H1 (cell line): Measurements from ENCODE around the gene SRMS. TPM values are rescaled to one million over a fixed set of nuclear protein-coding genes. Genes with fewer than 3 reads are reported as not detected.

Source experiments
- CTCF ChIA-PET: fragments of 300-600 bp; sonication (Branson Sonifier 250); formaldehyde crosslinking; loops from one replicate; lab custom pipeline; 2021; ENCODE audit not compliant: partially characterized antibody; lab: Charles Lee
- POLR2A ChIA-PET: fragments of 300-600 bp; sonication (Branson Sonifier 250); formaldehyde crosslinking; loops from one replicate; lab custom pipeline; 2021; ENCODE audit warnings: inconsistent platforms; ENCODE audit not compliant: partially characterized antibody; lab: Charles Lee
- DNase-seq, 2 experiments: peaks; one replicate each; pipeline versions ENCODE4 v3.0.0 to v3.0.0-alpha.2; 2010 to 2022; ENCODE audit warnings: low spot score in 2 of 2, low read depth in 1 of 2, mixed read lengths in 1 of 2
- FAIRE-seq: peaks from 2 replicates; lab custom pipeline; 2011; peaks lifted over from hg19 to GRCh38; lab: Jason Lieb, UNC
- H2AFZ ChIP-seq: 2 replicates; pipeline ENCODE4 v1.8.1; 2012; ENCODE audit warnings: low read length, inconsistent platforms
- H2AK5ac ChIP-seq: 2 replicates; pipeline ENCODE4 v1.6.1; 2013; ENCODE audit warnings: low read depth, low read length
- H2BK120ac ChIP-seq: replicated peaks from 2 replicates; pipeline ENCODE3; 2013; ENCODE audit warnings: low read depth, low read length, inconsistent platforms
- H2BK12ac ChIP-seq: 2 replicates; pipeline ENCODE4 v1.6.1; 2013; ENCODE audit warnings: low read depth, low read length
- H2BK15ac ChIP-seq: 2 replicates; pipeline ENCODE4 v1.6.1; 2013; ENCODE audit warnings: low read length
- H2BK20ac ChIP-seq: 2 replicates; pipeline ENCODE4 v1.6.1; 2013; ENCODE audit warnings: low read length
- H2BK5ac ChIP-seq: 2 replicates; pipeline ENCODE4 v1.6.1; 2013; ENCODE audit warnings: low read depth, low read length
- H3K14ac ChIP-seq: 2 replicates; pipeline ENCODE4 v1.6.1; 2013; ENCODE audit warnings: inconsistent platforms; ENCODE audit not compliant: insufficient read length
- H3K18ac ChIP-seq: 2 replicates; pipeline ENCODE4 v1.6.1; 2013; ENCODE audit warnings: low read length; ENCODE audit errors: extremely low read depth
- H3K23ac ChIP-seq: 2 replicates; pipeline ENCODE4 v1.6.1; 2013; ENCODE audit warnings: inconsistent platforms; ENCODE audit not compliant: insufficient read length
- H3K23me2 ChIP-seq: 2 replicates; pipeline ENCODE4 v1.6.1; 2013; ENCODE audit warnings: low read depth, low read length
- H3K27ac ChIP-seq: 2 replicates; pipeline ENCODE4 v1.6.1; 2011; ENCODE audit warnings: low read depth, low read length, inconsistent platforms
- H3K27me3 ChIP-seq, 4 experiments: replicated peaks in 1 of 4; 1 replicate in 1 of 4; 2 replicates in 3 of 4; pipeline versions ENCODE4 v1.6.1 to v1.8.1; 2011 to 2013; ENCODE audit warnings: low read length in 3 of 4, mild to moderate bottlenecking in 3 of 4, inconsistent platforms in 2 of 4, mixed read lengths in 2 of 4, moderate library complexity in 1 of 4; ENCODE audit not compliant: control insufficient read depth in 3 of 4, insufficient read depth in 3 of 4; ENCODE audit errors: extremely low read depth in 1 of 4
- H3K36me3 ChIP-seq, 4 experiments: 2 replicates each; pipeline versions ENCODE4 v1.6.1 to v1.8.1; 2011 to 2013; ENCODE audit warnings: mild to moderate bottlenecking in 4 of 4, low read length in 3 of 4, moderate library complexity in 2 of 4, control low read depth in 1 of 4, inconsistent platforms in 1 of 4; ENCODE audit not compliant: insufficient read depth in 4 of 4, control insufficient read depth in 2 of 4
- H3K4ac ChIP-seq: replicated peaks from 2 replicates; pipeline ENCODE3; 2013; ENCODE audit warnings: low read length, low read depth, mixed read lengths, inconsistent platforms; ENCODE audit not compliant: insufficient read length
- H3K4me1 ChIP-seq, 4 experiments: replicated peaks in 1 of 4; 1 replicate in 1 of 4; 2 replicates in 3 of 4; pipeline versions ENCODE4 v1.6.1 to v1.8.1; 2011 to 2013; ENCODE audit warnings: low read length in 3 of 4, inconsistent platforms in 2 of 4, mixed read lengths in 1 of 4; ENCODE audit not compliant: insufficient read depth in 4 of 4, control insufficient read depth in 3 of 4
- H3K4me2 ChIP-seq, 2 experiments: 2 replicates each; pipeline versions ENCODE4 v1.6.1 to v1.8.1; 2011 to 2013; ENCODE audit warnings: low read depth in 2 of 2, low read length in 2 of 2, control low read depth in 1 of 2, inconsistent platforms in 1 of 2, mild to moderate bottlenecking in 1 of 2; ENCODE audit not compliant: insufficient read depth in 1 of 2
- H3K4me3 ChIP-seq, 4 experiments: fragments of 200-600, 300-600 bp in 1 of 4; sonication (generic), shearing (Covaris generic), sonication (Bioruptor Twin) in 1 of 4; 2 replicates each; pipeline versions ENCODE4 v1.5.1 to v1.8.1; 2011 to 2016; ENCODE audit warnings: low read length in 4 of 4, low read depth in 3 of 4, control low read depth in 2 of 4, inconsistent platforms in 2 of 4, mild to moderate bottlenecking in 2 of 4, mixed read lengths in 1 of 4, moderate library complexity in 1 of 4; ENCODE audit not compliant: insufficient read depth in 2 of 4; ENCODE audit errors: extremely low read depth in 1 of 4
- H3K56ac ChIP-seq: replicated peaks from 2 replicates; pipeline ENCODE3; 2013; ENCODE audit warnings: low read depth, mild to moderate bottlenecking, mixed read lengths, low read length, inconsistent platforms; ENCODE audit not compliant: insufficient read length
- H3K79me1 ChIP-seq: 2 replicates; pipeline ENCODE4 v1.6.1; 2013; ENCODE audit warnings: low read depth, low read length, control low read depth
- H3K79me2 ChIP-seq, 2 experiments: 2 replicates each; pipeline versions ENCODE4 v1.6.1 to v1.8.1; 2012 to 2013; ENCODE audit warnings: low read length in 2 of 2, mild to moderate bottlenecking in 2 of 2, inconsistent platforms in 1 of 2; ENCODE audit not compliant: insufficient read depth in 2 of 2, control insufficient read depth in 1 of 2
- H3K9ac ChIP-seq, 4 experiments: replicated peaks in 1 of 4; 1 replicate in 1 of 4; 2 replicates in 3 of 4; pipeline versions ENCODE4 v1.6.1 to v1.8.1; 2011 to 2013; ENCODE audit warnings: low read depth in 3 of 4, low read length in 3 of 4, control low read depth in 2 of 4, mild to moderate bottlenecking in 2 of 4, moderate library complexity in 2 of 4, inconsistent platforms in 1 of 4; ENCODE audit errors: extremely low read depth in 1 of 4
- H3K9me3 ChIP-seq, 2 experiments: 2 replicates each; pipeline versions ENCODE4 v1.6.1 to v1.8.1; 2012 to 2013; ENCODE audit warnings: mild to moderate bottlenecking in 2 of 2, moderate library complexity in 2 of 2, control low read depth in 1 of 2, inconsistent platforms in 1 of 2, low read depth in 1 of 2, low read length in 1 of 2, mixed read lengths in 1 of 2; ENCODE audit not compliant: insufficient read depth in 2 of 2
- H4K20me1 ChIP-seq, 2 experiments: replicated peaks in 1 of 2; 2 replicates each; pipeline versions ENCODE3 to v1.8.1; 2011 to 2013; ENCODE audit warnings: inconsistent platforms in 2 of 2, low read length in 2 of 2, mild to moderate bottlenecking in 1 of 2; ENCODE audit not compliant: insufficient read depth in 2 of 2, control insufficient read depth in 1 of 2
- H4K5ac ChIP-seq: 2 replicates; pipeline ENCODE4 v1.6.1; 2013; ENCODE audit warnings: low read length, low read depth, mixed read lengths, inconsistent platforms; ENCODE audit not compliant: insufficient read length
- H4K8ac ChIP-seq: 2 replicates; pipeline ENCODE4 v1.8.0; 2013; ENCODE audit warnings: mild to moderate bottlenecking, moderate library complexity, low read length, inconsistent platforms; ENCODE audit not compliant: insufficient read depth; ENCODE audit errors: extremely low read depth
- H4K91ac ChIP-seq: replicated peaks from 2 replicates; pipeline ENCODE3; 2013; ENCODE audit warnings: low read length, mixed read lengths, inconsistent platforms; ENCODE audit not compliant: insufficient read length
- BCL11A ChIP-seq, 2 experiments: IDR thresholded peaks; one replicate each; pipeline ENCODE4 v1.6.1; 2011; ENCODE audit warnings: low read depth in 2 of 2, low read length in 2 of 2, mild to moderate bottlenecking in 2 of 2
- EGR1 ChIP-seq: IDR thresholded peaks from 2 replicates; pipeline ENCODE4 v1.6.1; 2011; ENCODE audit warnings: low read depth, low read length, borderline replicate concordance
- EZH2 ChIP-seq: fragments of 200-600 bp; sonication (generic); IDR thresholded peaks from 2 replicates; pipeline ENCODE4 v1.7.1; 2012; ENCODE audit warnings: low read depth, mild to moderate bottlenecking, moderate library complexity, low read length, inconsistent platforms; ENCODE audit not compliant: severe bottlenecking
- NRF1 ChIP-seq: IDR thresholded peaks from 2 replicates; pipeline ENCODE4 v1.6.1; 2011; ENCODE audit warnings: mild to moderate bottlenecking, low read depth, low read length, improper control_type of control experiment
- POU5F1 ChIP-seq: IDR thresholded peaks from 2 replicates; pipeline ENCODE4 v1.6.1; 2011; ENCODE audit warnings: low read depth, mild to moderate bottlenecking, low read length, moderate library complexity
- SAP30 ChIP-seq: fragments of 300-600 bp; sonication (generic); IDR thresholded peaks from 2 replicates; pipeline ENCODE4 v1.7.1; 2012; ENCODE audit warnings: low read length, moderate library complexity, mild to moderate bottlenecking, inconsistent platforms; ENCODE audit not compliant: insufficient read depth, insufficient replicate concordance
- SIRT6 ChIP-seq: IDR thresholded peaks from one replicate; pipeline ENCODE4 v1.7.1; 2012; ENCODE audit warnings: low read length, inconsistent platforms
- SUZ12 ChIP-seq: fragments of 200-600 bp; sonication (generic); IDR thresholded peaks from 2 replicates; pipeline ENCODE4 v1.6.1; 2012; ENCODE audit warnings: mild to moderate bottlenecking, inconsistent platforms, low read length, moderate library complexity, mixed read lengths
- TAF1 ChIP-seq: IDR thresholded peaks from 2 replicates; pipeline ENCODE4 v1.6.1; 2011; ENCODE audit warnings: mild to moderate bottlenecking, low read depth, low read length
- WGBS, 2 experiments: shearing (Covaris generic) in 1 of 2; methylation state at CpG; one replicate each; pipeline versions ENCODE4 v1.1.6 to v1.1.7; 2013 to 2015; ENCODE audit warnings: low lambda C conversion rate in 2 of 2, mixed read lengths in 2 of 2, inconsistent platforms in 1 of 2, low coverage in 1 of 2, missing lambda C conversion rate in 1 of 2; ENCODE audit not compliant: insufficient replicate concordance in 2 of 2, insufficient coverage in 1 of 2, insufficient read length in 1 of 2; ENCODE audit errors: extremely low coverage in 1 of 2, missing lambda C conversion rate in 1 of 2; 5-methylcytosine and 5-hydroxymethylcytosine counted together
- polyA plus RNA-seq, 7 experiments: library from polyadenylated mRNA; depleted of rRNA in 3 of 7; stranded (reverse) in 5 of 7; unstranded in 2 of 7; fragments of >200 nt in 5 of 7; fragments of 200-250 nt in 2 of 7; gene quantifications; 1 replicate in 5 of 7; 2 replicates in 1 of 7; 4 replicates in 1 of 7; pipeline versions ENCODE4 v1.2.1 to v1.2.3, GENCODE V29; 2011 to 2013; ENCODE audit warnings: missing spikeins in 2 of 7, mixed read lengths in 2 of 7
- total RNA-seq: library from RNA; stranded (reverse); fragmentation: NEBNext Ultra II Directional; extraction: Animal tissue kit (Norgen Biotek cat#: 25700); gene quantifications from 2 replicates; pipeline ENCODE4 v1.2.1, GENCODE V29; 2021
- TF ChIP-seq, protein P1 (sequence below): IDR thresholded peaks from 2 replicates; pipeline ENCODE4 v1.6.1; 2012; ENCODE audit warnings: inconsistent platforms
- TF ChIP-seq, protein P2 (sequence below), 3 experiments: IDR thresholded peaks; 1 replicate in 2 of 3; 2 replicates in 1 of 3; pipeline versions ENCODE4 v1.5.1 to v1.6.1; 2011; ENCODE audit warnings: low read length in 3 of 3, mild to moderate bottlenecking in 3 of 3, inconsistent platforms in 2 of 3, low read depth in 1 of 3, moderate library complexity in 1 of 3; ENCODE audit not compliant: insufficient read depth in 1 of 3; ENCODE audit errors: control extremely low read depth in 1 of 3

Gene SRMS
- total and polyA plus RNA-seq, 2 of the 8 experiments (the other 6 are each of a cell fraction or from before 2014, with no cell fraction given), result 0.39 to 0.76 TPM

DNA sequence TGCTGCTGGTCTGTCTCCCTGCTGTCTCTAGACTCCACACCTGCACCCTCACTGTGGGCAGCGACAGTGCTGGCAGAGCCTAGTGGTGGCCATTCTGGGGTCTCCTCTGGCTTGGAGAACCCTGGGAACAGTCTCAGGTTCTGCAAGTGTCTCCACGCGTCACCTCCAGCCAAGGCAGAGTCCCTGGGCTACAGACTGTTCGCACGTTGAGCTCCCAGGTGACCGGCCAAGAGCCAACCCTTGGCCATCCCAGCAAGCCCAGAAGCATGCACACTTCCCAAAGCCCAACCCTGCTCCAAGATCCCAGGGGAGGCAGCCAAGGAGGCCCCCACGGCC lies 53.5 kb downstream of the SRMS start:
- CTCF ChIA-PET, result interaction anchor here (0.6 to 1.5 kb wide), 5 partner anchors 45 to 323 kb away, joined by 3 to 6 read pairs (median 3); no protein-coding TSS in a partner anchor
- FAIRE-seq (no peak), DNase-seq (no peak)
- Histone ChIP-seq H2AK5ac (no peak overlapping the region), H3K9ac (no peak overlapping the region), H3K79me2 (no peaks in the 10 kb centered on the region), H3K4me1 (peaks cover 0 to 18% (median 9%) of the 10 kb centered on the region in 4 experiments; a peak in 6 of 7 replicates), H4K8ac (no peak overlapping the region), H3K23me2 (peaks cover 18% of the 10 kb centered on the region; the same call in 1 of the 2 replicates), H4K20me1 (peaks cover 0 to 10% of the 10 kb centered on the region in 2 experiments), H2BK15ac (no peak overlapping the region), H3K27ac (no peak overlapping the region), H3K27me3 (peaks cover 3 to 32% (median 31%) of the 10 kb centered on the region in 4 experiments), H3K14ac (no peak overlapping the region), H3K9me3 (no peaks in the 10 kb centered on the region), H3K23ac (no peak overlapping the region), H2AFZ (no peak overlapping the region), H3K4me3 (no peak overlapping the region), H3K79me1 (no peaks in the 10 kb centered on the region), H3K56ac (no peak overlapping the region), H2BK12ac (no peak overlapping the region), H3K4me2 (no peak overlapping the region), H3K18ac (no peak overlapping the region), H2BK5ac (no peak overlapping the region), H2BK20ac (no peak overlapping the region), H4K5ac (no peak overlapping the region), H4K91ac (no peak overlapping the region), H3K4ac (no peak overlapping the region), H3K36me3 (peaks cover 0 to 8% (median 1%) of the 10 kb centered on the region in 4 experiments; a peak in 5 of 8 replicates), H2BK120ac (no peak overlapping the region)
- POLR2A ChIA-PET, result interaction anchor here (1.0 to 2.2 kb wide), 2 partner anchors 27 to 29 kb away, joined by 4 to 6 read pairs; partner anchors contain the start of gene PPDPF
- WGBS, 2 experiments, result 92% methylated on average over 7 of the region's 7 CpGs; no CpG with 5 or more reads in 1 of the 2 experiments
- no peak for TF ChIP-seq TAF1
- no peak for TF ChIP-seq SAP30
- TF ChIP-seq EZH2, result no peak
- TF ChIP-seq NRF1, result no peak
- TF ChIP-seq SIRT6, result no peak
- TF ChIP-seq BCL11A (IDR thresholded peaks at IDR 0.05; ENCODE audit: low read depth in 2 of 2, low read length in 2 of 2), result no peak
- TF ChIP-seq, protein P1, sequence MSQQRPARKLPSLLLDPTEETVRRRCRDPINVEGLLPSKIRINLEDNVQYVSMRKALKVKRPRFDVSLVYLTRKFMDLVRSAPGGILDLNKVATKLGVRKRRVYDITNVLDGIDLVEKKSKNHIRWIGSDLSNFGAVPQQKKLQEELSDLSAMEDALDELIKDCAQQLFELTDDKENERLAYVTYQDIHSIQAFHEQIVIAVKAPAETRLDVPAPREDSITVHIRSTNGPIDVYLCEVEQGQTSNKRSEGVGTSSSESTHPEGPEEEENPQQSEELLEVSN, result no peak
- TF ChIP-seq POU5F1, result no peak
- no peak for TF ChIP-seq SUZ12
- TF ChIP-seq EGR1, result no peak
- TF ChIP-seq, protein P2, sequence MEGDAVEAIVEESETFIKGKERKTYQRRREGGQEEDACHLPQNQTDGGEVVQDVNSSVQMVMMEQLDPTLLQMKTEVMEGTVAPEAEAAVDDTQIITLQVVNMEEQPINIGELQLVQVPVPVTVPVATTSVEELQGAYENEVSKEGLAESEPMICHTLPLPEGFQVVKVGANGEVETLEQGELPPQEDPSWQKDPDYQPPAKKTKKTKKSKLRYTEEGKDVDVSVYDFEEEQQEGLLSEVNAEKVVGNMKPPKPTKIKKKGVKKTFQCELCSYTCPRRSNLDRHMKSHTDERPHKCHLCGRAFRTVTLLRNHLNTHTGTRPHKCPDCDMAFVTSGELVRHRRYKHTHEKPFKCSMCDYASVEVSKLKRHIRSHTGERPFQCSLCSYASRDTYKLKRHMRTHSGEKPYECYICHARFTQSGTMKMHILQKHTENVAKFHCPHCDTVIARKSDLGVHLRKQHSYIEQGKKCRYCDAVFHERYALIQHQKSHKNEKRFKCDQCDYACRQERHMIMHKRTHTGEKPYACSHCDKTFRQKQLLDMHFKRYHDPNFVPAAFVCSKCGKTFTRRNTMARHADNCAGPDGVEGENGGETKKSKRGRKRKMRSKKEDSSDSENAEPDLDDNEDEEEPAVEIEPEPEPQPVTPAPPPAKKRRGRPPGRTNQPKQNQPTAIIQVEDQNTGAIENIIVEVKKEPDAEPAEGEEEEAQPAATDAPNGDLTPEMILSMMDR (IDR thresholded peaks at IDR 0.05; ENCODE audit: control extremely low read depth in 1 of 3, insufficient read depth in 1 of 3, low read depth in 1 of 3, low read length in 3 of 3), result no peak
